ENCODE measurements around the gene SYNPO2.

The SYNPO2 gene

GRCh38 chr4:118850488-118851173, 38.0 kb upstream of the SYNPO2 start:
- Histone ChIP-seq H3K27ac (ENCODE audit: low read length) (peak overlapping the region; percentile 64), H3K27me3 (ENCODE audit: insufficient read depth, low read length, poor library complexity) (no peaks in the 10 kb centered on the region), H3K36me3 (ENCODE audit: insufficient read depth, low read length) (no peaks in the 10 kb centered on the region), H3K4me2 (ENCODE audit: insufficient read depth, low read length) (peak overlapping the region; percentile 74), H3K4me1 (ENCODE audit: insufficient read depth, low read length) (peaks cover 24% of the 10 kb centered on the region), H3K9ac (ENCODE audit: low read depth, low read length) (peak overlapping the region; percentile 52), H3K9me3 (ENCODE audit: insufficient read depth, low read length, severe bottlenecking) (no peaks in the 10 kb centered on the region), H4K20me1 (ENCODE audit: insufficient read depth, low read length) (no peaks in the 10 kb centered on the region), H3K4me3 (ENCODE audit: low read depth in 1 of 2, low read length in 2 of 2) (peak overlapping the region; percentile 18 to 58), H3K79me2 (ENCODE audit: insufficient read depth, low read length) (no peaks in the 10 kb centered on the region; the same call in 1 of the 2 replicates), H2AFZ (ENCODE audit: low read depth, low read length) (peak overlapping the region; percentile 89)
- peak; percentile 98 for ATAC-seq (ENCODE audit: insufficient read depth, low read depth)
- no peak for TF ChIP-seq EZH2 (IDR thresholded peaks at IDR 0.05; ENCODE audit: borderline replicate concordance, low read depth, low read length, severe bottlenecking)
- TF ChIP-seq, protein P1, sequence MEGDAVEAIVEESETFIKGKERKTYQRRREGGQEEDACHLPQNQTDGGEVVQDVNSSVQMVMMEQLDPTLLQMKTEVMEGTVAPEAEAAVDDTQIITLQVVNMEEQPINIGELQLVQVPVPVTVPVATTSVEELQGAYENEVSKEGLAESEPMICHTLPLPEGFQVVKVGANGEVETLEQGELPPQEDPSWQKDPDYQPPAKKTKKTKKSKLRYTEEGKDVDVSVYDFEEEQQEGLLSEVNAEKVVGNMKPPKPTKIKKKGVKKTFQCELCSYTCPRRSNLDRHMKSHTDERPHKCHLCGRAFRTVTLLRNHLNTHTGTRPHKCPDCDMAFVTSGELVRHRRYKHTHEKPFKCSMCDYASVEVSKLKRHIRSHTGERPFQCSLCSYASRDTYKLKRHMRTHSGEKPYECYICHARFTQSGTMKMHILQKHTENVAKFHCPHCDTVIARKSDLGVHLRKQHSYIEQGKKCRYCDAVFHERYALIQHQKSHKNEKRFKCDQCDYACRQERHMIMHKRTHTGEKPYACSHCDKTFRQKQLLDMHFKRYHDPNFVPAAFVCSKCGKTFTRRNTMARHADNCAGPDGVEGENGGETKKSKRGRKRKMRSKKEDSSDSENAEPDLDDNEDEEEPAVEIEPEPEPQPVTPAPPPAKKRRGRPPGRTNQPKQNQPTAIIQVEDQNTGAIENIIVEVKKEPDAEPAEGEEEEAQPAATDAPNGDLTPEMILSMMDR (IDR thresholded peaks at IDR 0.05; ENCODE audit: borderline replicate concordance, extremely low read depth, low read length, poor library complexity, severe bottlenecking): no peak
- peak; percentile 58 for DNase-seq

DNA sequence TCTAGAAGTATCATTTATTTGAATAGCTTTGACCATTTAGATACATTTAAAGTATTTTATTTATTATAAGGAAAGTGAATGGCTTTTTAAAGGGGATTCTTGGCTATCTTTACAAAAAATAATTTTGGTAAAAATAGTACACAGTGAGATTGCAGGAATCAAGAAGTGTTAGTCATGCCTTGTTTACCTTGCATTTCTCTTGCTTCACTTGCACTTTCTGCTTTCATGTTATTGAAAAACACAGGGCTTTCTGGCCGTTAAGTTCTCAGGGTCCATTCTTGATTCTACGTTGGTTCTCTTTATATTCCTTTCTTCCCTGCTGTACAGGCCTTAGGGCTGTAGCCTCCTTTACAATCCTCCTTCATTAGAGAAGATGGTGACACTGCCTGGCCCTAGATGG, 30.9 kb upstream of the SYNPO2 start:
- no peak overlapping the region for H3K27ac ChIP-seq (ENCODE audit: low read length)
- H2AFZ ChIP-seq (ENCODE audit: low read depth, low read length): no peak overlapping the region
- no peaks in the 10 kb centered on the region for H4K20me1 ChIP-seq (ENCODE audit: insufficient read depth, low read length)
- TF ChIP-seq EZH2 (IDR thresholded peaks at IDR 0.05; ENCODE audit: borderline replicate concordance, low read depth, low read length, severe bottlenecking): no peak
- TF ChIP-seq, protein P1 (IDR thresholded peaks at IDR 0.05; ENCODE audit: borderline replicate concordance, extremely low read depth, low read length, poor library complexity, severe bottlenecking): no peak
- DNase-seq (no peak), ATAC-seq (ENCODE audit: insufficient read depth, low read depth) (no peak)
- H3K4me2 ChIP-seq (ENCODE audit: insufficient read depth, low read length): no peak overlapping the region
- no peak overlapping the region for H3K4me3 ChIP-seq (ENCODE audit: low read depth in 1 of 2, low read length in 2 of 2)
- H3K4me1 ChIP-seq (ENCODE audit: insufficient read depth, low read length): no peaks in the 10 kb centered on the region
- H3K27me3 ChIP-seq (ENCODE audit: insufficient read depth, low read length, poor library complexity): no peaks in the 10 kb centered on the region
- H3K9me3 ChIP-seq (ENCODE audit: insufficient read depth, low read length, severe bottlenecking): no peaks in the 10 kb centered on the region
- H3K79me2 ChIP-seq (ENCODE audit: insufficient read depth, low read length): no peaks in the 10 kb centered on the region
- H3K36me3 ChIP-seq (ENCODE audit: insufficient read depth, low read length): no peaks in the 10 kb centered on the region
- H3K9ac ChIP-seq (ENCODE audit: low read depth, low read length): no peak overlapping the region

GRCh38 chr4:118858779-118859178, 29.9 kb upstream of the SYNPO2 start:
- H3K4me3 ChIP-seq (ENCODE audit: low read depth in 1 of 2, low read length in 2 of 2): no peak overlapping the region

More at GRCh38 chr4:118858779-118859178, 29.9 kb upstream of the SYNPO2 start:
- DNase-seq: no peak
- Histone ChIP-seq H2AFZ (ENCODE audit: low read depth, low read length) (no peak overlapping the region), H3K27ac (ENCODE audit: low read length) (no peak overlapping the region), H4K20me1 (ENCODE audit: insufficient read depth, low read length) (no peaks in the 10 kb centered on the region), H3K79me2 (ENCODE audit: insufficient read depth, low read length) (no peaks in the 10 kb centered on the region), H3K9me3 (ENCODE audit: insufficient read depth, low read length, severe bottlenecking) (no peaks in the 10 kb centered on the region), H3K4me1 (ENCODE audit: insufficient read depth, low read length) (no peaks in the 10 kb centered on the region), H3K9ac (ENCODE audit: low read depth, low read length) (no peak overlapping the region), H3K36me3 (ENCODE audit: insufficient read depth, low read length) (no peaks in the 10 kb centered on the region), H3K27me3 (ENCODE audit: insufficient read depth, low read length, poor library complexity) (no peaks in the 10 kb centered on the region), H3K4me2 (ENCODE audit: insufficient read depth, low read length) (no peak overlapping the region)
- TF ChIP-seq, protein P1 (IDR thresholded peaks at IDR 0.05; ENCODE audit: borderline replicate concordance, extremely low read depth, low read length, poor library complexity, severe bottlenecking): no peak
- TF ChIP-seq EZH2 (IDR thresholded peaks at IDR 0.05; ENCODE audit: borderline replicate concordance, low read depth, low read length, severe bottlenecking): no peak
- ATAC-seq (ENCODE audit: insufficient read depth, low read depth): no peak

Data from DND-41 (cell line).